Lung microvascular endothelial cell (primary cell): ENCODE results near the gene WDR47. TPM values are rescaled to one million over a fixed set of nuclear protein-coding genes. Genes with fewer than 3 reads are reported as not detected.

Experiments
- DNase-seq, 2 donors: peaks; one replicate each; pipeline versions ENCODE4 v3.0.0 to v3.0.0-alpha.2; 2010; ENCODE audit warnings: low read depth in 2 of 2
- total RNA-seq: library from RNA; depleted of rRNA; stranded (reverse); fragments of >200 nt; gene quantifications from 2 replicates; pipeline ENCODE4 v1.2.1, GENCODE V29; 2014

WDR47 gene
- total RNA-seq, result 12.9 and 15.3 TPM in 2 replicates

- peak; percentile 91 to 98 for DNase-seq
Measured at GRCh38 chr1:109041621-109042468, at the start of gene WDR47. WDR47 (minus strand) TSS chr1:109042102; CDS start chr1:109023512, 18,590 bp downstream.

GRCh38 chr1:109091078-109091838 lies 49.4 kb upstream of the WDR47 start:
- DNase-seq, result peak; percentile 52 to 56

- DNase-seq, result peak; percentile 93 to 97
Measured at GRCh38 chr1:109090196-109091077, 48.5 kb upstream of the WDR47 start, which contains the start of gene TMEM167B. TMEM167B (plus strand) TSS chr1:109090764; CDS start chr1:109090873, 109 bp downstream.

GRCh38 chr1:109089242-109090015 lies 47.5 kb upstream of the WDR47 start:
- DNase-seq, result peak; percentile 16 to 61

- DNase-seq, result peak in 1 of 2 donors; percentile 3
Measured at GRCh38 chr1:109084563-109085517, 42.9 kb upstream of the WDR47 start.

GRCh38 chr1:109083923-109084322 lies 42.0 kb upstream of the WDR47 start:
- no peak for DNase-seq

GRCh38 chr1:109083501-109083900 lies 41.6 kb upstream of the WDR47 start:
- no peak for DNase-seq

GRCh38 chr1:109080441-109081082 lies 38.7 kb upstream of the WDR47 start:
- DNase-seq, result peak in 1 of 2 donors; percentile 39

- DNase-seq, result no peak
Measured at GRCh38 chr1:109079240-109079622, 37.3 kb upstream of the WDR47 start.

GRCh38 chr1:109078317-109078716 lies 36.4 kb upstream of the WDR47 start:
- no peak for DNase-seq

- peak; percentile 97 to 98 for DNase-seq
Measured at GRCh38 chr1:109075531-109076490, 33.9 kb upstream of the WDR47 start, which contains the start of gene TAF13. TAF13 (minus strand) TSS chr1:109076003; CDS start chr1:109075947, 56 bp downstream.

- no peak for DNase-seq
Measured at GRCh38 chr1:109069294-109069693, 27.4 kb upstream of the WDR47 start.

GRCh38 chr1:109067883-109068282 lies 26.0 kb upstream of the WDR47 start:
- no peak for DNase-seq

- no peak for DNase-seq
Measured at GRCh38 chr1:109065137-109065536, 23.2 kb upstream of the WDR47 start.

- DNase-seq, result no peak
Measured at GRCh38 chr1:109061183-109061582, 19.3 kb upstream of the WDR47 start.

- DNase-seq, result no peak
Measured at GRCh38 chr1:109060707-109061106, 18.8 kb upstream of the WDR47 start.

GRCh38 chr1:109059026-109059425 lies 17.1 kb upstream of the WDR47 start:
- no peak for DNase-seq

GRCh38 chr1:109056064-109056463 lies 14.2 kb upstream of the WDR47 start:
- DNase-seq, result no peak
